DMS 273 (cell line): ENCODE results near the gene ARRDC2.
"Not testable (repeated sequence)": the region's sequence is repeated elsewhere in the genome, so short reads cannot be mapped to it uniquely, and the experiment has no call there.

Source experiments
- DNase-seq: peaks from one replicate; lab custom pipeline; 2025; ENCODE audit not compliant: unreplicated experiment; lab: John Stamatoyannopoulos, UW

ARRDC2 gene

DNA sequence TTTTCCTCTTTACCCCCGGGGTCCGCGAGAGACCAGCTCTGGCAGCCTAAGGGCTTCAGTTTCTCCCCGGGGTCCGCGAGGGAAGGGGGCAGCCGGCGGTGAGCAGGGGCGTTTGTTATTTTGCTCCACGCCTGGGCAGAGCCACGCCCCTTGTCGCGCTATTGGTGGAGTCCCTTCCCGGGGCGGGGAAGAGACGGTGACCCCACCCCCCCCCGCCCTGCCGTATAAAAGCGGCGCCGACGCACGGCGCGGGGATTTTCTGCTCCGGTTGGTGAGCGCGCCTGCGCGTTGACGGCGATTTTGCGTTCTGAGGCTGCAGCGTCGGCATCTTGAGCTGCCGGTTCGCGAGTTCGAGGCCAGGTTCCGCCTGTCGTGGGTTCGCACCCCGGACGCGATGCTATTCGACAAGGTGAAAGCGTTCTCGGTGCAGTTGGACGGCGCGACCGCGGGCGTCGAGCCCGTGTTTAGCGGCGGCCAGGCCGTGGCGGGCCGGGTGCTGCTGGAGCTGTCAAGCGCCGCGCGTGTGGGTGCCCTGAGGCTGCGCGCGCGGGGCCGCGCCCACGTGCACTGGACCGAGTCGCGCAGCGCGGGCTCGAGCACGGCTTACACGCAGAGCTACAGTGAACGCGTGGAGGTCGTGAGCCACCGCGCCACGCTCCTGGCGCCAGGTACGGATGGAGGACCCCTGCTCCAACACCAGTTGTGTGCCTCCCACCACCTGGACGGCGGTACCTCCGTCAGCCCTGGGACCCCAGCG lies at the start of gene ARRDC2:
Gene ARRDC2, plus strand, starts transcription at position 254 of the 757 bp plus-strand sequence. Its CDS starts 141 bp downstream, at position 395.
- DNase-seq, result peak; percentile 98

DNA sequence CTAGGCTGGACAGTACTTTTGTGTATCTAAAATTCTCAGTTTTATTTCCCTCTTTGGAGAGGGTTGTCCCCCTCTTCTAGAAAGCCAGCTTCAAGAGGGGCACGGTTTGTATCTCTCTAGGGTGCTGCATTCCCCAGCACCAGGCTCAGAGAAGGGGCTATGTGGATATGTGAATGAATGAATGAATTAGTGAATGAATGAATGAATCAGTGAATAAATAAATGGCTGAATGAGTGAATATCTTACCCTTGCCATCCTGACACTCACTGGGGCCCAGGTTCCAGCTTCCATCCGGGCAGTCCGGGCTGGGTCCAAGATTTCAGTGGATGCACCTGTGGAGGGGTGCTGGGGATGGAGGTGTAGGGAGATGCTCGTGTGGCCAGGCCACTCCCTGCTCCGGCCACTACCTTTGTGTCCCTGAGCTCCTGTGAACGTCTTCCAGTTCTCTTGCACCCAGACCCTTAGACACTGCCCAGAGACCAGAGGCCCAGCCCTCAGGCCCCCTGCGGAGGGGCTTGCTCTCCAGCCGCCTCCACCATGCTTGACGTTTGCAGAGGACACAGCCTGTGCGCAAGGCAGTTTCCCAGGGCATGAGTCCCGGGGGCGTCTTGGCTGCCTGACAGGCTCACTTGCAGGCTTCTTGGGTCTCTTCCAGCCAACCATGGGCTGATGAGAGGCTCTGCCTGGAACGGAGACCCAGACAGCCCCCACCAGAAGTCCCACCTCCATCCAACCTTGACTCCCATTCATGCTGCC lies 43.9 kb upstream of the ARRDC2 start:
- DNase-seq, result peak; percentile 47

DNA sequence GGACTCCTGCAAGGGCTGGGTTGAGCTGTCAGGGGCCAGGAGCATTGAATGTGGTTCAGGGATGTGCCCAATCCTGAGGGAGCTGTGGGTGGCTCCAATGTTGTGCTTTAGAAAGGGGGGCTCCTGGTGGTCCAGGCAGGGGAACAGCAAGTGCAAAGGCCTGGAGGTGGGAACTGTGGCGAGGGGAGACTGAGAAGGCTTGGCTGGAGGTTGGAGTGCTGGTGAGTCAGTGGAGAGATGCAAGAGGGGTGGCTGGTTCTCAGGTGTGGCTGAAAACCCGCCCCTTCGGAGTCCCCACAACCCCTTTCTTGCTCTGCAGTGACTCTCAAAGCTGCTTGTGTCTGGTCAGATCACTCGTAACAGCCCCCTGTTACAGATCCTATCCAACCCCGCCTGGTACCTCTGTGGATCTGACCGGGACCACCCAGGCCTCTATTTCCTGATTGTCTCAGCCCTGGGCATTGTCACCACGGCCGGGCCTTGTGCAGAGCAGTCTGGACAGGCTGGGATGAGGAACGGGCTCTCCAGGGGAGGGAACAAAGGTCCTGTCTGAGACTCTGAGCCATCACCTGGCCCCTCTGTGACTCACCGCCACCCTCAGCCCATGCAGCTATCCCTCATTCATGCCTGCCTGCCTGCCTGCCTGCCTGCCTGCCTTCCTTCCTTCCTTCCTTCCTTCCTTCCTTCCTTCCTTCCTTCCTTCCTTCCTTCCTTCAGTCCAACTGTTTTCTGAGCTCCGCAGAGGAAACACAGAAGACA lies 42.4 kb upstream of the ARRDC2 start:
- DNase-seq, result no peak

DNA sequence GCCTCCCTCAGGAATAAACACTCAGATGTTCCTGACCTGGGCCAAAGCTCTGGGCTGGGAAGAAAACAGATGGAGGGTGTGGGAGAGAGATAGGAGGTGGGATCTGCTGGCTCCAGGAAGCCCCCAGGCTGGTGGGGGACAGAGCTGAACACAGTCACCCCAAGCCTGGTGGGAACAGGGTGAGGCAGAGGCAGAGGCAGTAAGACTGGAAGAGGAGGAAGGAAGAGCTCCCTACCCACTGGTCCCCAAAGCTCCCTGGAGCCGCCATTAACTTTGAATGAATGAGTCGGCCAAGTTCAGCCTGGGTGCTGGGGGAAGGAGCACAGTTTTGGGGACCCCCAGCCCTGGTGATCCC lies 41.9 kb upstream of the ARRDC2 start:
- no peak for DNase-seq

DNA sequence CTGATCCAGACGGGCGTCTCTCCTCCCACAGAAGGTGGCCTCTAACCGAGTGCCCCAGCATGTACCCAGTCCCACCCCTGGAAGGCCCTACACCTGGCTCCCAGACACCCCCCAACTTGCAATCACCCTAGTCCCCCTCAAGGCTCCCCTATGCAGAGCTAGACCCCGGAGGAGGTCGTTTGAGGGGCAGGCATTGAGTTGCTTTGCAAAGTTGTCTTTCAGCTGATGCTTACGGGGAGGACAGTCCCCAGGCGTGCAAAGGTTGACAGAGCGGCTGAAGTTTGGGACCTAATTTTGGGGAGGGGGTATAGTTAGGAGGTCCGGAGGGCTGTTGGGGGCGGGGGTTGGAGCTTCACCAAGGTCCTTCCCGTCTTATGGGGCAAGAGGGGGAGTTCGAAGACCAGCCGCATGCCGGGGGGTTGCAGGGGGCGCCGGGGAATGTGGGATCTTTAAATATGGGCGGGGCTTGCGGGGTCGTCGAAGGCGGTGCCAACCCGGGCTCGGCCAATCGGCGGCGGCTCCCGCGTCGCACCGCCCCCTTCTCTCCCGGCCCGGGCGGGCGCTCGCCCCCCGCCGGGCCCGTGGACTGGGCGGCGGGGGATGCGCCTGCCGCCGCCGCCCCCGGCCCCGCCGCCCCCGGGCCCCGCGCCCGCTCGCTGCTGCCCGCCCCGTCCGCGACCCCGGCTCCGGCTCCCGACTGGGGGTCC lies 41.3 kb upstream of the ARRDC2 start, which contains the start of gene KCNN1:
Gene KCNN1, plus strand, starts transcription at position 558 of the 707 bp plus-strand sequence. CDS start 6,782 bp downstream, outside the sequence.
- DNase-seq, result peak; percentile 67

DNA sequence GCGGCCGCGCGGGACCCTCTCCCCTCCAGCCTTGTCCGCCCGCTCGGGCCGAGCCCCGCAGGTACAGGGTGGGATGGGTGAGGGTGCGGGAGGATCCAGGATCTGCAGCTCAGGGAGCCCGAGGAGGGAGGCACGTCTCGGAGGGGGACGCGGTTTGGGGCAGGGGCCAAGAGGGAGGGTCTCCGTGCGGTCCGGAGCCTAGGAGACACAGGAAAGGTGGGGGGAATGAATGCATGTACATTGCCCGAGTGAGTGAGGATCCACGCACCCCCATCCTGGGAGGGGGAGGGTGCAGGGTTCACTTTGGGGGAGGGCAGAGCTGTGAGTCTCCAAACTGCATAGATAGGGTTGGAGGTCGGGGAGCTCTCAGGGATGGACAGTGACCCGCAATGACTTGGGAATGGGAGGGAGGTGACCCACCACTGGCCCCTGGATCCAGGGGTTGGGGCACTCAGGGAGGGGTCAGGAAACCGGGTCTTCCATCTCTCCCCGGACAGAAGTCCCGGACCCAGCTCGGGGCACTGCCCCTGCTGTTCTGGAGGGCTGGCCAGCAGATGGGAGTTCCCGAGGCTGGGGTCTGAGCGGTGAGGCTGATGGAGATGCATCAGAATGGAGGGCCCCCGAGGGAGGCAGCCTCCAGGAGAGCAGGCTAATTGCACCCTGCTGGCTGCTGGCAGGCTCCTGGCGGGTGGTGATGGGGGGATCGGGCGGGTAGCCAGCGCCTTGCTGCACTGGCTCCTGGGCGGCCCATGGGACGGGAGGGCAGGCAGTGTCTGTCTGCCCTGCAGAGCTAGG lies 40.5 kb upstream of the ARRDC2 start:
- peak; percentile 39 for DNase-seq

DNA sequence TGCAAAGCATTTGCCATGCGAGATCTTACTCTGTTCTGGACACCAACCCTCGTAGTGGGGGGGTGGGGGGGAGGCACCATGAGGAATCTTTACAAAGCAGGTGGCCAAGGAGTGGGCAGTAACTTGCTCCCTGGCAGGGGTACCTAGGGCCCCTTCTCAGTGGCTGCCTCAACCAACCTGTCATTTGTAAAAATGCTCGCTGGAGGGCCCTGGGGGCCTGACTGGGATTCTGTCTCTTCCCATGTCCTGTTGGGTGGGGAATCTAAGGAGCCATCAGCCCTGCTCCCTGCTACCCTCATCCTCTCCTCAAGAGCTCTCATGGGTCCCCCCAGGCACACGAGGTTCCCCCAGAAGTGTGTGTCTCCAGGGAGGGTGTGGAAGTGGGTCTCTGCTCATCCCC lies 39.6 kb upstream of the ARRDC2 start:
- no peak for DNase-seq

DNA sequence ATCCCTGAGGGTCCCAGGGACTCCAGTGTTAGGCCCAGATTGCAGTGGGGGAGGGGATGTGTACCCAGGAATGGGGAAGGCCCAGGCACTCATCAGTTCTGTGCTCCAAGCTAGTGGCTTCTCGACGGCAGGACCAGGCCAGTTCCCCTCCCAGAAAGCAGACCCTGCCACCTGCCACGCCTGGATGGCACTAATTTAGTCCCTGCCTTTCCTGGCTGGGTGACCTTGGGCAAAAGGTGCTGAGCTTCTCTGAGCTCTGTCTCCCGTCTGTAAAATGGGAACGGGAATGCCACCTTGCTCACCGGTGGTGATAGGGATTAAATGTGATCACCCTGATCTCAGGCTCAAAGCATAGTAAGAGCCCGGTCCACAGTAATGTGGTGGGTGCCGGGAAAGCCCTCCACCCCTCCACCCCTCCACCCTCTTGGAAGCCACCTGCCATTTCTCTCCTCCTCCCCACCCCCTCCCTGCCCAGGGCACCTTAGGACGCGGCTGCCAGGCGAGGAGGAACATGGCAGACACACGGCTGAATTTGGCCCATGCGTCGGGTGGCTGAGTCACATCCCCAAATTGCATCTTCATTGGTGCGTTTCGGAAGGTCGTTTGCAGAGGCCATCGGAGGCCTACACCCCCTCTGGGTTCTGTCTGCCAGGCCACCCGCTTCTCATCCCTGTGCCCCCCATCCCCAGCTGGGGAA lies 38.7 kb upstream of the ARRDC2 start:
- no peak for DNase-seq

DNA sequence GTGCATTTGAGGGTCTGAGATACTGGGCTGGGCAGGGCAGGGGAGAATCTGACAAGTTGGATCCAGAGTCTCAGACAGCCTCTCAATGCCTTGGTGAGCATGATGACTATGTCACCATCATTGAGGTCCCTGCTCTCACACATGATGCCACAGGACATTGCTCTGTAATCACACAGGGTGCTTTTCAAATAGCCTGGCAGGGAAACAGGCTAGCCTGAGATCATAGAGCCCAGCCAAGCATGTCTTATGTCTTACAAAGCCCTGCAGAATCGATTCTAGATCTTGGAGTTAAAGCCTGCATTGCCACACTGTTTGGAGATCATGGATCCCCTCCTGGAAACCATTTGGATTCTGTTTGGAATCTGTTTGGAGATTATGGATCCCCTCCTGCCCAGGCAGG lies 35.7 kb upstream of the ARRDC2 start:
- DNase-seq, result no peak

DNA sequence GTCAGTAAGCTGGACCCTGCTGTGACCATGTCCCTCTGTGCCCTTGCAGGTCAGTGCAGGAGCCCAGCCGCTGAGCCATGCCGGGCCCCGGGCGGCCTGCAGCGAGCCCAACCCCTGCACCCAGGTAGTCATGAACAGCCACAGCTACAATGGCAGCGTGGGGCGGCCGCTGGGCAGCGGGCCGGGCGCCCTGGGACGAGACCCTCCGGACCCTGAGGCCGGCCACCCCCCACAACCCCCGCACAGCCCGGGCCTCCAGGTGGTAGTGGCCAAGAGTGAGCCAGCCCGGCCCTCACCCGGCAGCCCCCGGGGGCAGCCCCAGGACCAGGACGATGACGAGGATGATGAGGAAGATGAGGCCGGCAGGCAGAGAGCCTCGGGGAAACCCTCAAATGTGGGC lies 34.2 kb upstream of the ARRDC2 start:
- DNase-seq, result no peak

DNA sequence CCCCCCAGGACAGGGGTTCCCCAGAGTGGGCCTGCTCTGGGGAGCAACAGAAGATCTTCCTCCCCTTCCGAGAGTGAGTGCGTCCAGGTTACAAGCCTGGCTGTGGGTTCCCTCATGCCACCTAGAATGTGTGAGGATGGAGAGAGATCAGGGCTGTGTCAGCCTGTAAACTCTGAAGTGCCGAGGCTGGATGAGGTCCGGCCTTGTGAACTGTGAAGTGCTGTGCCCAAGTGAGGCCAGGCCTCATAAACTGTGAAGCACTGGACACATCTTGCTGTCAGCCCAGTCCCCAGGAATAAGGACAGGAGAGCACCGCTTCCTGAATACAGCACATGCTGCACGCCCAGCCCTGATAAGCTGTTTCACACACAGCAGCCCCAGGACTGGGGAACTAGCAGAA lies 33.4 kb upstream of the ARRDC2 start:
- DNase-seq, result no peak

DNA sequence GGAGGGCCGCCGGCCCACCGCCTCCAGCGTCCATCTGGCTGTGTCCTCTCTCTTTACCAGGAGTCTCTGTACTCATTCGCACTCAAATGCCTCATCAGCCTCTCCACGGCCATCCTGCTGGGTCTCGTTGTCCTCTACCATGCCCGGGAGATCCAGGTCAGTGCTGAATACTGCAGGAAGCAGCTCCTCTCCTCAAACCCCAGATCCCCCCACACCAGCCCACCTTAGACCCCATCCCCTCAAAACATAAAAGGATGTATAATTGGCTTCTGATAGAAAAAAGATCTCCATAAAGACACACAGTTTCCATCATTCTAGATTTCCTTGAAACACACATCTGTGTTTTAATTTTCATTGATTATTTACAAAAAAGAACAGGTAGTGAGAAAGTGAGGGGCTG lies 32.9 kb upstream of the ARRDC2 start:
- DNase-seq, result no peak

DNA sequence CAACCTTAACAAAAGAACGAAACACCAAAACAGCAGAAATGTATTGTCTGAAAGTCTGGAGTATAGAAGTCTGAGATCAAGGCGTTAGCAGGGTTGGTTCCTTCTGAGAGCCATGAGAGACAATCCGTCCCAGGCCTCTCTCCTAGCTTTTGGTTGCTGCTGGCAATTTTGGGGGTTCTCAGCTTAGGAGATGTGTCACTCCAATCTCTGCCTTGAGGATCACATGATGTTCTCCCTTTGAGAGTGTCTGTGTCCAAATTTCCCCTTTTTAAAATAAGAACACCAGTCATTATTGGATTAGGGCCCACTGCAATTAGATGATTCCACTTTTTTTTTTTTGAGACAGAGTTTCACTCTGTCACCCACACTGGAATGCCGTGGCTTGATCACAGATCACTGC lies 30.9 kb upstream of the ARRDC2 start:
- DNase-seq, result no peak

DNA sequence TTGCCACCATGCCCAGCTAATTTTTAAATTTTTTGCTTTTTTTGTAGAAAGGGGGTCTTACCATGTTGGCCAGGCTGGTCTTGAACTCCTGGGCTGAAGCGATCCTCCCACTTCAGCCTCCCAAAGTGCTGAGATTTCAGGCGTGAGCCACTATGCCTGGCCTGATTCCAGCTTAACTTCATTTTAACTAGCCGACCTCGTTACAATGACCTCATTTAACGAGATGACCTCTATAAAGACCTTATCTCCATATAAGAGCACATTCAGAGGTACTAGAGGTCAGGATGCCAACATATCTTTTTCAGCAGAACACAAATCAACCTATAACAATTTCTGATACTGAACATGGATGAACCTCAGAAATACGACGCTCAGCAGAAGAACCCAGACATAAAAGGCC lies 30.5 kb upstream of the ARRDC2 start:
- no peak for DNase-seq

DNA sequence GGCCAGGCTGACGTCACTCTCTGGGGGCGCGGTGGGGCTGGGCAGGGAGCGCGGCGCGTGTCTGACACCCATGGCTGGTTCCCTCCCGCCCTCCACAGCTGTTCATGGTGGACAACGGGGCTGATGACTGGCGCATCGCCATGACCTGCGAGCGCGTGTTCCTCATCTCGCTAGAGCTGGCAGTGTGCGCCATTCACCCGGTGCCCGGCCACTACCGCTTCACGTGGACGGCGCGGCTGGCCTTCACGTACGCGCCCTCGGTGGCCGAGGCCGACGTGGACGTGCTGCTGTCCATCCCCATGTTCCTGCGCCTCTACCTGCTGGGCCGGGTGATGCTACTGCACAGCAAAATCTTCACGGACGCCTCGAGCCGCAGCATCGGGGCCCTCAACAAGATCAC lies 26.4 kb upstream of the ARRDC2 start:
- DNase-seq, result no peak

DNA sequence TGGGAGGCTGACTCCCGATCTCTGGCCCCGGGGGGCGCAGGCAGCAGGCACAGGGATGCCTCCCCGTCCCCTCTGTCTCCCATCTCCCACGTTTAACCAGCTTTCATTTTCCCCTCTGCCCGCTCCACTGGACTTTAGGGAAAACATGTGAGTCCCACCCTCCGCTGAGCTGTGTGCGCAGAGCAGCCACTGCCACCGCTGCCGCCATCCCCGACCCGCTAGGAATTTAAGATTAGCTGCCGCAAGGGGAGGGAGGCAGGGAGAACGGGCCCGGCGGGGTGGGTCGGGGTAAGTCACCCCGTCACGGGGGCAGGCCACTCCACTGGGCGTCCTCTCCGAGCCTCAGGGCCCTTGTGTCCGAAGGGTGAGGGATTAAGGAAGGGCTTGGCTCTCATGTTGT lies 25.5 kb upstream of the ARRDC2 start:
- DNase-seq, result no peak

DNA sequence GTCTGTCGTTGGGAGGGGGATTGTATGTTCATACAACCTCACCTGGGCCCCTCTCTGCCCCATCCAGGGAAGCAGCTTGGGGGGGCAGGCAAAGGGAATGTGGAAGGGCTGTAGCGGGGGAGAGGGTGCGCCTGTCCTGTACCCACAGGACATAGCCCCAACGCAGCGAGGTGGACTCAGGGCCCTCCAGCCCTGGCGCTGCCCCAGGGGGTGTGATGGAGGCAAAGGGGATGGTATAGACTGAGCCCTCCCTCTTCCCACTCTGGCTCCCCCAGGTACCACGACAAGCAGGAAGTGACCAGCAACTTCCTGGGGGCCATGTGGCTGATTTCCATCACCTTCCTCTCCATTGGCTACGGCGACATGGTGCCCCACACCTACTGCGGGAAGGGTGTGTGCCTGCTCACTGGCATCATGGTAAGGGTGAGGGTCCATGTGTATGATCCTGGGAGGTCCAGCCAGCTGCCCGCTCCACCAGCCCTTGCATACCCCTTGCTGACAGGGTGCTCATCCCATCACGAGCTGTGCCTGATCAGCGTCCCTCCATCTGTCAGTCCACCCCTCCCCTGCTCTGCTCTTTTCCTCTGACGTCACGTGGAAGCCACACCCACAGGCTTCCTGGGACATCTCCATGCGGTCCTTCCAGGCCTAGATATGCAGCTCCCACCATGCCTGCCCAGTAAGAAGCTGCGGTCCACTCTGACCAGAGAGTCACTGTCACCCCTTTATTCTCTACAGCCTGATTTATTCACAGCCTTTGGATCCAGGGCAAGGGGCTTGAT lies 22.7 kb upstream of the ARRDC2 start:
- DNase-seq, result peak; percentile 60

DNA sequence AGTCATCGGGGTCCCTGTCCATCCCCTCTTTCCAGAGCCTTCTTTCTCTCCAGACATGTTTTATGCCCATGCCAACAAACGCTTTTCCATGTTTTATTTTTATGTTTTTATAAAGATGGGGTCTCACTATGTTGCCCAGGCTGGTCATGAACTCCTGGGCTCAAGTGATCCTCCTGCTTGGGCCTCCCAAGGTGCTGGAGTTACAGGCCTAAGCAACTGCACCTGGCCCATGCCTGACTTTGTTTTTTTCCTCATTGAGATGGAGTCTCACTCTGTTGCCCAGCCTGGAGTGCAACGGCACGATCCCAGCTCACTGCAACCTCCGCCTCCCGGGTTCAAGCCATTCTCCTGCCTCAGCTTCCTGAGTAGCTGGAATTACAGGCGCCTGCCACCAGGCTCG lies 21.4 kb upstream of the ARRDC2 start:
- DNase-seq, result not testable (repeated sequence)

DNA sequence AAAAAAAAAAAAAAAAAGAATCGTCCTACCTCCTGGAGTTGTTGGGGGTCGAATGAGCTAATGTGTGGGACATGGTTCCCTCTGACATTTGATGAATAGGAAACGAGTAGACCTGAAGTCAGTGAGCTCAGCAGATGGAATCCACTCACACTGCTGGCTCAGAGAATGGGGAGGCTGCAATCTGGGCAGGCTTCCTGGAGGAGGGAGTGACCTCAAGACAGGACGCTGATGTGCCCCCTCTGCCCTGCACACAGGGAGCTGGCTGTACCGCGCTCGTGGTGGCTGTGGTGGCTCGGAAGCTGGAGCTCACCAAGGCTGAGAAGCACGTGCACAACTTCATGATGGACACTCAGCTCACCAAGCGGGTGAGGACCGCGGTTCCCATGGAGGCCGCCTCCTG lies 19.8 kb upstream of the ARRDC2 start:
- no peak for DNase-seq
